A673 (cell line): ENCODE data around the gene HPN.

Source experiments
- CTCF ChIP-seq: fragments of 300-800, 200-600 bp; sonication (generic); conservative IDR thresholded peaks from 2 replicates; pipeline ENCODE4 v1.5.1; 2017; ENCODE audit warnings: low read depth, mild to moderate bottlenecking, antibody characterized with exemption, low read length, moderate library complexity, mixed read lengths
- EZH2 ChIP-seq: fragments of 200-600 bp; sonication (generic); IDR thresholded peaks from 2 replicates; pipeline ENCODE4 v1.6.1; 2017; ENCODE audit warnings: borderline replicate concordance, low read depth, mild to moderate bottlenecking, mixed read lengths, antibody characterized with exemption, low read length; ENCODE audit not compliant: poor library complexity, severe bottlenecking

GRCh38 chr19:35011091-35011689, 30.3 kb upstream of the HPN start:
- TF ChIP-seq CTCF: no peak
- TF ChIP-seq EZH2: no peak
